Stimulated activated CD4-positive, alpha-beta T cell treated with anti-CD3 and anti-CD28 coated beads, Interleukin-4, amount 100 ng/mL, for 48 hours (primary cell): ENCODE results near the gene DISC1.
"Not testable (repeated sequence)": the region's sequence is repeated elsewhere in the genome, so short reads cannot be mapped to it uniquely, and the experiment has no call there.

ENCODE experiments used
- DNase-seq, 2 donors: peaks; one replicate each; pipeline ENCODE4 v3.0.0-alpha.2; 2020; ENCODE audit warnings: low read depth in 2 of 2

DISC1 gene

DNA sequence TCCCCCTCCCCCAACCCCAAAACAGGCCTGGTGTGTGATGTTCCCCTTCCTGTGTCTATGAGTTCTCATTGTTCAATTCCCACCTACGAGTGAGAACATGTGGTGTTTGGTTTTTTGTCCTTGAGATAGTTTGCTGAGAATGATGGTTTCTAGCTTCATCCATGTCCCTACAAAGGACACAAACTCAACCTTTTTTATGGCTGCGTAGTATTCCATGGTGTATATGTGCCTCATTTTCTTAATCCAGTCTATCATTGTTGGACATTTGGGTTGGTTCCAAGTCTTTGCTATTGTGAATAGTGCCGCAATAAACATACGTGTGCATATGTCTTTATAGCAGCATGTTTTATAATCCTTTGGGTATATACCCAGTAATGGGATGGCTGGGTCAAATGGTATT is 102.4 kb downstream of the DISC1 start:
- not testable (repeated sequence) for DNase-seq

- no peak for DNase-seq
Observed at GRCh38 chr1:231729544-231729943, 103.0 kb downstream of the DISC1 start.

DNA sequence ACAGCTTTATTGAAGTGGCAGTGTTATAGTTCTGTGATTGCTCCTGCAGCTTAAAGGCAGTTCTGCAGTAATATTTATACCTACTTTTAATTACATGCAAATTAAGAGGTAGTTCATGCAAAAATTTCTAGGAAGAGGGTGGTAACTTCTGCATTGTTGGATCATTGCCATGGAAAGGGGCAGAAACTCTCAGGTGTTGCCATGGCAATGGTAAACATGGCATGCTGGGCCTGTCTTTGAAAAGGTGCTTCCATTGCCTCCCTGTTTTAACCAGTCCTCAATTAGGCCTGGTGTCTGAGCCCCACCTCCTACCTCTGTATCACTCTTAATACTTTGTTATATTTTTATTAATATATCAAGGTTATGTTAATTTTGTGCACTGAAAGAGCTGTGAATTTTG is 104.7 kb downstream of the DISC1 start:
- no peak for DNase-seq

DNA sequence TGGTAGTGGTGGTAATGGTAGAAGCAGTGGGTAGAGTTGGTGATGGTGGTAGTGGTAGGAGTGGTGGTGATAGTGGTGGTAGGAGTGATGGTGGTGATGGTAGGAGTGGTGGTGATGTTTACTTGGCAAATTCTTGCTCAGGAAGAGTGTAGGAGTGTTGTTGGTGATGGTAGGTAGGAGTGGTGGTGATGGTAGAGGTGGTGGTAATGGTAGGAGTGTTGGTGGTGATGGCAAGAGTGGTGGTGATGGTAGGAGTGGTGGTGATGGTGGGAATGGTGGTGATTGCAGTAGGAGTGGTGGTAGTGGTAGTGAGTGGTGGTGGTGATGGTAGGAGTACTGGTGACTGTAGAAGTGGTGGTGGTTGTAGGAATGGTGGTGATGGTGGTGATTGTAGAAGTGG is 106.5 kb downstream of the DISC1 start:
- no peak for DNase-seq

GRCh38 chr1:231733672-231734071 is 107.1 kb downstream of the DISC1 start:
- DNase-seq = no peak

DNA sequence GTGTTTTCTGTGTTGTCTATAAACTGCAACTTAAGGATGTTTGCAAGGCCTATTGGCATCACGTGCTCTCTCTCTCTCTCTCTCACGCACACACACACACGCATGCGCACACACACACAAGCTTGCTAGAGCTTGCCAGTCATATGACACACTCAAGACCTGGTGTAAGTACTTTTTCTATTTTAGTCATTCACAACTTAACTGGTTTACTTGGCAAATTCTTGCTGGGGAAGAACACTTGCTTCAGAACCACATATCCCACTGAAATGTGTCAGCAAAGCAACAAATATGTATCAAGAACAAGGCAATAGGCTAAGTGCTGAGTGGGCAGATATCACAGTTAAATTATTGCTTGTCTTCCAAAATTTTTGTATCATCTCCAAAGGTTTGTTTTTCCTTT is 107.8 kb downstream of the DISC1 start:
- DNase-seq = no peak

- DNase-seq = no peak
Observed at GRCh38 chr1:231735411-231735810, 108.8 kb downstream of the DISC1 start.

GRCh38 chr1:231735941-231736340 is 109.4 kb downstream of the DISC1 start:
- no peak for DNase-seq

DNA sequence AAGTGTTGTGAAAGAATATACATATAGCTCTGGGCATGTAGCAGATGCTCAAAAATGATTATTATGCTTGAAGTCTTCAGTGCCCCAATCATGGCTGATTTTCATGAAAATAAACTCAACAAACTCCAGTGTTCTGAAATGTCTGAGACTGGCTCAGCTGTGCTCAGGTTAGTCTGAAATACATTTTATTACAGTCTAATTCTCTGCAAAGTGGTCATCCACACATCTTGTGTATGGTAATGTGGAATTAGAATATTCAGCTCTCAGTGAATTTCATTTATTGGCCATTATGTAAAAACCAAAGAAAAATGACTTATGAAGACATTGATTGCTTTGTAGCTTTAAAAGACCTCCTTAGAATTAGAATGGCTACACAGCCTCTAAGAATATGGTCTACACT is 109.9 kb downstream of the DISC1 start:
- no peak for DNase-seq

- no peak for DNase-seq
Observed at GRCh38 chr1:231738554-231738953, 112.0 kb downstream of the DISC1 start.

GRCh38 chr1:231743966-231744365 is 117.4 kb downstream of the DISC1 start:
- no peak for DNase-seq

DNA sequence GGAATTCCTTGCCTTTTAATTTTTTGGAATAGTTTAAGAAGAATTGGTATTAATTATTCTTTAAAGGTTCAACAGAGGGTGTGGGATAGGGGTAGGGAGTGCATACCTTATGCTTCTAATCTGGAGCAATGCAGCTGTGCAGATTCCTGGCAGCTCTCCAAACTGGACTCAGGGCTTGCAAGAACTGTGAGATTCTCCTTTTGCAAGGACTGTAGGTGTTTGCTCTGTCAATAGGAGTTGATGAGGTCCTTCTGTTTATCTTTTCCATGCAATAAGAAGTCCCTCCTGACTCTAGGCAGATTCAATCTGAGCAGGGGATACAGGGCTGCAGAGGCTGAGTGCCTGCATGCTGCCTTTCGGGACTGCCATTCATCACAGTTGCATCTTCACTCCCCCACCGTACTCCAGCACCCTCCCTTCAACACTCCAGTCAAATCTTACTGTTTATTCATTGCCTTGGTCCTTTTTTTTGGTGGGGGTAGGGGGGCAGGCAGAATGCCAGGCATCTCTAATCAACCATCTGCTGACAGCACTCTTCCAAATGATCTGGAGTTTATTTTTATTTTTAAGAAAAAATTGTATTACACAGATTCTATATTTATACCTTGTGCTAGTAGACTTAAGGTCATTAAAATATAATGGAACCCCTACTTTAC is 122.3 kb downstream of the DISC1 start:
- no peak for DNase-seq

DNA sequence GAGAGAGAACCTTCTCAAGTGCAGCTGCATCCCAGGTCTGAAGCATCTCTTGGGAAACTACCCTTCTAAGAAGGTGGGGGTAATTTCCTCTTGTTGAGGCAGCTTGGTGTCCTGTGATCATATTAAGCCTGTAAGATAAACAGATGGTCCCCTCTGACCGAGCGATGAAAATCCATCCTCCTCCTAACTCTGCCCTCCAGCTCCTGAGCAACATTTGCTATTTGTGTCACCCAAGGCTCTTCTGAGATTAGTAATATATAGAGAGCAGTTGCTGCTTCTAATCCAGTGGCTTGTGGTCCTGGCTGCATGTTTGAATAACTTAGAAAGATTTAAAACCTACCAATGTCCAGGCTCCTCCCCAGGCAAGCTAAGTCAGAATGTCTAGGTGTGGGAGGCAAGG is 123.7 kb downstream of the DISC1 start:
- DNase-seq = no peak

- no peak for DNase-seq
Observed at GRCh38 chr1:231750818-231751362, 124.3 kb downstream of the DISC1 start.

GRCh38 chr1:231751415-231751814 is 124.8 kb downstream of the DISC1 start:
- DNase-seq = no peak

GRCh38 chr1:231753313-231753712 is 126.7 kb downstream of the DISC1 start:
- no peak for DNase-seq

- DNase-seq = no peak
Observed at GRCh38 chr1:231757101-231757404, 130.5 kb downstream of the DISC1 start.

- no peak for DNase-seq
Observed at GRCh38 chr1:231757759-231758158, 131.2 kb downstream of the DISC1 start.

DNA sequence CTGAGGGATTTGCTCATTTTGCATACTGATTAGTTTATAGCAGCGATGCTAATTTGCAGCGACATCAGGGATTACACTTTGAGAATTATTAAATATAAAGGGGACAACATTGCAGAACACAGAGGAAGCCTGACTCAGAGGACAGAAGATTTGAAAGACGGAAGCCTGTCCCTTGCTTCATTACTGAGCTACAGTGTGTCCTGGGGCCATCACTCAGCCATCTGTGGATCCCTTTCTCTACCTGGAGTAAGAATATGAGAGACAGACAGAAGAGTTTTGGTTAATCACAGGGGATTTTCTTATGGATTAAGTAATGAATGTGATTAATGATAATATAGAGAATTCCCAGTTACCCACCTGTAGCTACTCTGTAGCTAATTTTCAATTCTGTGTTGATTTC is 134.7 kb downstream of the DISC1 start:
- no peak for DNase-seq

- DNase-seq = no peak
Observed at GRCh38 chr1:231761747-231762541, 135.4 kb downstream of the DISC1 start.

DNA sequence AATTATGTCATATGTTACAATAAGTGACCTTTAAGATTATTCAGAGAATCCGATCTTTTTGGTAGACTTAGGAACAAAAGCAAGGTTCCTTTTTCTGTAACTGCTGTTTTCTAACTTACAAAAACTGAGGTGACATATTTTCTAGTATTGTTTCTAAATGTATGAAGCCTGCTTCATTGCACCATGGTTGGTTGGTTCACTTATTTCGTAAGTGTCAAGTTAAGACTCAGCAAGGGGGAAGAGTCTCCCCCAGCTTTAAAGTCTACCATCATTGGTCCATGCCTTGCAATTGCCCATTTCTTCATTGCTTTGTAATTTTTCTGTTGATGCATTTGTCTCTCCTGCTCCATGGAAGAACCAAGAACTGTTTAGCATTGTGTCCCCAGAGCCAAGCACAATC is 136.9 kb downstream of the DISC1 start:
- no peak for DNase-seq

DNA sequence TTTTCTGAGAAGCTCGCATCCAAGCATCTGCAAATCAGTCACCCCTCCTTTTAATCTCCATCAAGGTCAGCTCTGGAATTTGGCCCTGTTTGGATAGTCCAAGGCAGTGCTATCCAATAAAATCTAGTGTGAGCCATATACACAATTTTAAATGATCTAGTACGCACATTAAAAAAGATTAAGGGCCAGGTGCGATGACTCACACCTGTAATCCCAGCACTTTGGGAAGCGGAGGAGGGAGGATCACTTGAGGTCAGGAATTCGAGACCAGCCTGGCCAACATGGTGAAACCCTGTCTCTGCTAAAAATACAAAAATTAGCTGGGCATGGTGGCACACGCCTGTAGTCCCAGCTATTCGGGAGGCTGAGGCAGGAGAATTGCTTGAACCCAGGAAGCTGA is 139.2 kb downstream of the DISC1 start:
- not testable (repeated sequence) for DNase-seq

GRCh38 chr1:231767471-231767870 is 140.9 kb downstream of the DISC1 start:
- DNase-seq = no peak
